ENCODE measurements around the gene KRTAP8-1. TPM values are rescaled to one million over a fixed set of nuclear protein-coding genes. Genes with fewer than 3 reads are reported as not detected.

KRTAP8-1 gene
- total and polyA plus RNA-seq, 2 experiments from 2014 or later, result not detected

- H3K79me2 ChIP-seq, result no peaks in the 10 kb centered on the region
- no peaks in the 10 kb centered on the region for H3K9me2 ChIP-seq (replicated peaks; ENCODE audit: insufficient read depth)
- H3K36me3 ChIP-seq (replicated peaks; ENCODE audit: insufficient read depth, low read depth), result no peaks in the 10 kb centered on the region
- no peaks in the 10 kb centered on the region for H3K9me3 ChIP-seq (ENCODE audit: low read depth)
- no peaks in the 10 kb centered on the region for H3K27me3 ChIP-seq
- WGBS (ENCODE audit: low lambda C conversion rate, missing lambda C conversion rate), result 88% methylated on average over 4 of the region's 4 CpGs
- no peak within 1 kb of the TSS for H2AFZ ChIP-seq
- H3K4me3 ChIP-seq, result no peak within 1 kb of the TSS
- no peak for DNase-seq (ENCODE audit: low spot score)
- TF ChIP-seq EZH2phosphoT487 (IDR thresholded peaks at IDR 0.05; ENCODE audit: low read depth, severe bottlenecking, unreplicated experiment) (no peak), CTCF (IDR thresholded peaks at IDR 0.05; ENCODE audit: poor library complexity) (no peak), EZH2 (IDR thresholded peaks at IDR 0.05; ENCODE audit: borderline replicate concordance) (no peak)
- no peaks in the 10 kb centered on the region for H4K20me1 ChIP-seq (ENCODE audit: insufficient read depth, poor library complexity, severe bottlenecking)
- H3K4me2 ChIP-seq, result no peak within 1 kb of the TSS
- no peaks in the 10 kb centered on the region for H3K4me1 ChIP-seq (ENCODE audit: insufficient read depth)
- H3K27ac ChIP-seq, result no peak within 1 kb of the TSS
These were observed 16.6 kb upstream of the KRTAP8-1 start, which contains the start of gene KRTAP7-1 for GRCh38 chr21:30829659-30830058. Gene KRTAP7-1 (minus strand): TSS chr21:30829759. CDS start chr21:30829698, 61 bp downstream.

GRCh38 chr21:30818837-30819610 lies 6.0 kb upstream of the KRTAP8-1 start:
- no peaks in the 10 kb centered on the region for H3K9me2 ChIP-seq (replicated peaks; ENCODE audit: insufficient read depth)
- no peak for TF ChIP-seq CTCF (IDR thresholded peaks at IDR 0.05; ENCODE audit: poor library complexity)
- TF ChIP-seq EZH2 (IDR thresholded peaks at IDR 0.05; ENCODE audit: borderline replicate concordance), result no peak
- TF ChIP-seq EZH2phosphoT487 (IDR thresholded peaks at IDR 0.05; ENCODE audit: low read depth, severe bottlenecking, unreplicated experiment), result no peak
- no peak overlapping the region for H3K4me2 ChIP-seq
- H3K36me3 ChIP-seq (replicated peaks; ENCODE audit: insufficient read depth, low read depth), result no peaks in the 10 kb centered on the region
- H4K20me1 ChIP-seq (ENCODE audit: insufficient read depth, poor library complexity, severe bottlenecking), result no peaks in the 10 kb centered on the region
- 68% methylated on average over 7 of the region's 7 CpGs for WGBS (ENCODE audit: low lambda C conversion rate, missing lambda C conversion rate)
- no peaks in the 10 kb centered on the region for H3K9me3 ChIP-seq (ENCODE audit: low read depth)
- no peak overlapping the region for H3K4me3 ChIP-seq
- H3K4me1 ChIP-seq (ENCODE audit: insufficient read depth), result no peaks in the 10 kb centered on the region
- H2AFZ ChIP-seq, result no peak overlapping the region
- no peaks in the 10 kb centered on the region for H3K79me2 ChIP-seq
- H3K27me3 ChIP-seq, result no peaks in the 10 kb centered on the region
- H3K27ac ChIP-seq, result no peak overlapping the region
- DNase-seq (ENCODE audit: low spot score), result no peak

- no peaks in the 10 kb centered on the region for H3K79me2 ChIP-seq
These were observed 12.5 kb downstream of the KRTAP8-1 start for GRCh38 chr21:30800605-30801004.

More at GRCh38 chr21:30800605-30801004, 12.5 kb downstream of the KRTAP8-1 start:
- Histone ChIP-seq H3K4me3 (no peak overlapping the region), H2AFZ (no peak overlapping the region), H3K9me2 (replicated peaks; ENCODE audit: insufficient read depth) (no peaks in the 10 kb centered on the region), H3K36me3 (replicated peaks; ENCODE audit: insufficient read depth, low read depth) (no peaks in the 10 kb centered on the region), H3K4me1 (ENCODE audit: insufficient read depth) (no peaks in the 10 kb centered on the region), H3K27me3 (no peaks in the 10 kb centered on the region), H3K4me2 (no peak overlapping the region), H4K20me1 (ENCODE audit: insufficient read depth, poor library complexity, severe bottlenecking) (no peaks in the 10 kb centered on the region), H3K27ac (no peak overlapping the region), H3K9me3 (ENCODE audit: low read depth) (no peaks in the 10 kb centered on the region)
- DNase-seq (ENCODE audit: low spot score), result no peak
- 81% methylated on average over 1 of the region's 1 CpG for WGBS (ENCODE audit: low lambda C conversion rate, missing lambda C conversion rate)
- TF ChIP-seq EZH2phosphoT487 (IDR thresholded peaks at IDR 0.05; ENCODE audit: low read depth, severe bottlenecking, unreplicated experiment), result no peak
- no peak for TF ChIP-seq CTCF (IDR thresholded peaks at IDR 0.05; ENCODE audit: poor library complexity)
- TF ChIP-seq EZH2 (IDR thresholded peaks at IDR 0.05; ENCODE audit: borderline replicate concordance), result no peak

Measured in hepatocyte (in vitro differentiated cells).